T-helper 1 cell treated with Interleukin-12 subunit alpha and Interleukin-12 subunit beta and Interleukin-4 antibody, amounts not matched to agents 30 μg/mL and 1 μg/mL, for 36 hours (primary cell): ENCODE data around the gene CELF5.
"Not testable (repeated sequence)": the region's sequence is repeated elsewhere in the genome, so short reads cannot be mapped to it uniquely, and the experiment has no call there.

Experiments used
- H3K27ac Mint-ChIP-seq: one replicate; pipeline ENCODE4 v1.8.0; 2021; ENCODE audit warnings: mild to moderate bottlenecking, mixed read lengths
- H3K27me3 Mint-ChIP-seq: one replicate; pipeline ENCODE4 v1.8.0; 2021; ENCODE audit warnings: low read depth, mixed read lengths
- H3K36me3 Mint-ChIP-seq: one replicate; pipeline ENCODE4 v1.8.0; 2021; ENCODE audit warnings: low read depth, mixed read lengths
- H3K4me1 Mint-ChIP-seq: one replicate; pipeline ENCODE4 v1.8.0; 2021; ENCODE audit warnings: low read depth, mixed read lengths
- H3K4me3 Mint-ChIP-seq: one replicate; pipeline ENCODE4 v1.8.0; 2021; ENCODE audit warnings: mild to moderate bottlenecking, moderate library complexity, mixed read lengths
- H3K9me3 Mint-ChIP-seq: one replicate; pipeline ENCODE4 v1.8.0; 2021; ENCODE audit warnings: mixed read lengths

The CELF5 gene

DNA sequence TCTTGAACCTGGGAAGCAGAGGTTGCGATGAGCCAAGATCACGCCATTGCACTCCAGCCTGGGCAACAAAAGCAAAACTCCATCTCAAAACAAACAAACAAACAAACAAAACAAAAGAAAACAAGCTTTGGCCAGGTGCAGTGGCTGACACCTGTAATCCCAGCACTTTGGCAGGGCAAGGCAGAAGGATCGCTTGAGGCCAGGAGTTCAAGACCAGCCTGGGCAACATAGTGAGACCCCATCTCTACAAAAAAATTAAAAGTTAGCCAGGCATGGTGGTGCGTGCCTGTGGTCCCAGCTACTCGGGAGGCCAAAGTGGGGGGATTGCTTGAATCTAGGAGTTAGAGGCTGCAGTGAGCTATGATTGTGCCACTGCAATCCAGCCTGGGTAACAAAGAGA, 64.0 kb downstream of the CELF5 start:
- not testable (repeated sequence) for H3K36me3 Mint-ChIP-seq, H3K9me3 Mint-ChIP-seq, H3K27ac Mint-ChIP-seq, H3K27me3 Mint-ChIP-seq, H3K4me3 Mint-ChIP-seq, H3K4me1 Mint-ChIP-seq

DNA sequence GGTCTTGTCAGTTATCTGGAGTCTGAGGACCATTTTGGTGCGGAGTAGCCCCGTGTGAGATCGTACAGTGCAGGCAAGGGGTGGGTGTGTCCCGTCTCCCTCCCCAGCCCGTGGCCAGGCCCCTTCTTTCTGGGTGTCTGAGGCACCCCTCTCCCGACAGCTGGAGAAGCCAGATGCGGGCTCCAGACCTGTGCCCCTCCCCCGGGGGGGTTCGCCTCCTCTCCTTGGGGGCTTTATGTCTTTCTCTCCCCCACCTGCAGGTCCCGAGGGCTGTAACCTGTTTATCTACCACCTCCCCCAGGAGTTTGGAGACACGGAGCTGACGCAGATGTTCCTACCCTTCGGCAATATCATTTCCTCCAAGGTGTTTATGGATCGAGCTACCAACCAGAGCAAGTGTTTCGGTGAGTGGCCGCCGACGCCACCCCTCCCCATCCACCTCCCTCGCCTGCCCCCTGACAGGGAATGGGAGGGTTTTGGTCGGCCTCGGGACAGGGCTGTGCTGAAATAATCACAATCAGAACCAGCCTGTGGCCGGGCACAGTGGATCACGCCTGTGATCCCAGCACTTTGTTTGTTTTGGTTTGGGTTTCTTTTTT, 65.6 kb downstream of the CELF5 start:
- H3K27me3 Mint-ChIP-seq, result peaks cover 6% of the 10 kb centered on the region
- H3K9me3 Mint-ChIP-seq, result no peaks in the 10 kb centered on the region
- no peak overlapping the region for H3K4me3 Mint-ChIP-seq
- H3K36me3 Mint-ChIP-seq, result no peaks in the 10 kb centered on the region
- peaks cover 2% of the 10 kb centered on the region for H3K4me1 Mint-ChIP-seq
- H3K27ac Mint-ChIP-seq, result no peak overlapping the region

DNA sequence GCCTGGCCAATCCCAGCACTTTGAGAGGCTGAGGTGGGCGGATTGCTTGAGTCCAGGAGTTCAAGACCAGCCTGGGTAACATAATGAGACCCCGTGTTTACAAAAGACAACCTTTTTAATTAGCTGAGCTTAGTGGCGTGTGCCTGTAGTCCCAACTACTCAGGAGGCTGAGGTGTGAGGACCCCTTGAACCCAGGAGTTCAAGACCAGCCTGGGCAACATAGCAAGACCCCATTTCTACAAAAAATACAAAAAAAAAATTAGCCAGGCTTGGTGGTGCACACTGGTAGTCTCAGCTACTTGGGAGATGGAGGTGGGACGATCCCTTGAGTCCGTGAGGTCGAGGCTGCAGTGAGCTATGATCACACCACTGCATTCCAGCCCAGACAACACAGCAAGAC, 66.4 kb downstream of the CELF5 start:
- not testable (repeated sequence) for H3K27ac Mint-ChIP-seq, H3K4me3 Mint-ChIP-seq, H3K36me3 Mint-ChIP-seq, H3K27me3 Mint-ChIP-seq, H3K4me1 Mint-ChIP-seq, H3K9me3 Mint-ChIP-seq

DNA sequence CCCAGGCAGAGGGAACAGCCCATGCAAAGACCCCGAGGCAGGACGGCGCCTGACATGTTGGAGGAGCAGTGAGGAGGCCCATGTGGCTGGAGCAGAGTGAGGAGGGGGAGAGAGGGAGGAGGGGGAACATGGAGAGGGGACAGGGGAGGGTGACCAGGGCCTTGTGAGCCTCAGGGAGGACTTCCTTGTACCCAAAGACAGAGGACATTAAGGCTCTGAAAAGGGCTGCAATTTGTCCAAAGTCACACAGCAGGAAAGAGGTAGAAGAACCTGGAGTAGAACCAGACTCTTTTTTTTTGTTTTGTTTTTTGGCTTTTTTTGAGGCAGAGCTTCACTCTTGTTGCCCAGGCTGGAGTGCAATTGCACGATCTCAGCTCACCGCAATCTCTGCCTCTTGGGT, 67.2 kb downstream of the CELF5 start:
- H3K9me3 Mint-ChIP-seq, result no peaks in the 10 kb centered on the region
- no peak overlapping the region for H3K4me3 Mint-ChIP-seq
- peaks cover 6% of the 10 kb centered on the region for H3K27me3 Mint-ChIP-seq
- no peaks in the 10 kb centered on the region for H3K4me1 Mint-ChIP-seq
- H3K27ac Mint-ChIP-seq, result no peak overlapping the region
- no peaks in the 10 kb centered on the region for H3K36me3 Mint-ChIP-seq

DNA sequence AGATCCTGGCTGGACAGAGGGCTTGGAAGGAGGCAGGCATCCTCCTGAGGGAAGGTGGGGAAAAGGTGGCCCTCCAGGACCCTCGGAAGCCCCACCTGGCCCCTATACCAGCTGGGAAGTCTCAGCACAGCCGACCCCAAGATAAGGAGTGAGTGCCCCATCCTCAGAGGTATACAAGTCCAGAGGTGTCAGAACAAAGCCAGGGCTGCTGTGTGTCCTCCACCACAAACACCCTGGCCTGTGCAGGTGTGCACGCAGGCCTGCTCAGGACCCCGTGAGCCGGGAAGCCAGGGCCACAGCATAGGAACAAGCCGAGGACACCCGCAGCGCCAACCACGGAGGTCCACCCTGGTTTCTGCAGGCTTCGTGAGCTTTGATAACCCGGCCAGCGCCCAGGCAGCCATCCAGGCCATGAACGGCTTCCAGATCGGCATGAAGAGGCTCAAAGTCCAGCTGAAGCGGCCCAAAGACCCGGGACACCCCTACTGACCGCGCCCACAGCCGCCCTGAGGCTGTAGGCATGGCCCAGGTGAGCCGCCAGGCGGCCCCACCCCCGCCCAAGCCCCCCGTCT, 68.6 kb downstream of the CELF5 start:
- no peak overlapping the region for H3K4me3 Mint-ChIP-seq
- H3K9me3 Mint-ChIP-seq, result no peaks in the 10 kb centered on the region
- H3K36me3 Mint-ChIP-seq, result no peaks in the 10 kb centered on the region
- no peak overlapping the region for H3K27ac Mint-ChIP-seq
- no peaks in the 10 kb centered on the region for H3K4me1 Mint-ChIP-seq
- H3K27me3 Mint-ChIP-seq, result no peaks in the 10 kb centered on the region

DNA sequence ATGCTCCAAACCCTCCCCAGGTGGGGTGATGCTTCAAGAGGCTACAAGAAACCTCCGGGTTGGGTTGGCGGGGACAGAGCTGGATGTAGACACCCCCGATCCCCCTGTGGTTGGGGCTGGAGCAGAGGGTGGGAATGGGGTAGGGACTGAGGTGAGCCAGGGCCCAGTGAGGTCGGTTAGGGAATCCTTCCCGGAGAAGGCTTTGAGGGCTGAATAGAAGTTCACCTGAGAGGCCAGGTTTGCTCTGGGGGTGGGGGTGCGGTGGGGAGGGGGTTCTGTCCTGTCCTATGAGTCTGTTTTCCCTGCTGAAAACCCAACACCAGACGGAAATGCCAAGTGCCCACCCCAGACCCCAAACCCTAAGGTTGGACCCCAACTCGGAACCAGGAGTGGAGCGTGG, 69.1 kb downstream of the CELF5 start:
- Mint-ChIP-seq H3K4me3 (no peak overlapping the region), H3K27me3 (no peaks in the 10 kb centered on the region), H3K36me3 (no peaks in the 10 kb centered on the region), H3K9me3 (no peaks in the 10 kb centered on the region), H3K4me1 (no peaks in the 10 kb centered on the region), H3K27ac (no peak overlapping the region)

DNA sequence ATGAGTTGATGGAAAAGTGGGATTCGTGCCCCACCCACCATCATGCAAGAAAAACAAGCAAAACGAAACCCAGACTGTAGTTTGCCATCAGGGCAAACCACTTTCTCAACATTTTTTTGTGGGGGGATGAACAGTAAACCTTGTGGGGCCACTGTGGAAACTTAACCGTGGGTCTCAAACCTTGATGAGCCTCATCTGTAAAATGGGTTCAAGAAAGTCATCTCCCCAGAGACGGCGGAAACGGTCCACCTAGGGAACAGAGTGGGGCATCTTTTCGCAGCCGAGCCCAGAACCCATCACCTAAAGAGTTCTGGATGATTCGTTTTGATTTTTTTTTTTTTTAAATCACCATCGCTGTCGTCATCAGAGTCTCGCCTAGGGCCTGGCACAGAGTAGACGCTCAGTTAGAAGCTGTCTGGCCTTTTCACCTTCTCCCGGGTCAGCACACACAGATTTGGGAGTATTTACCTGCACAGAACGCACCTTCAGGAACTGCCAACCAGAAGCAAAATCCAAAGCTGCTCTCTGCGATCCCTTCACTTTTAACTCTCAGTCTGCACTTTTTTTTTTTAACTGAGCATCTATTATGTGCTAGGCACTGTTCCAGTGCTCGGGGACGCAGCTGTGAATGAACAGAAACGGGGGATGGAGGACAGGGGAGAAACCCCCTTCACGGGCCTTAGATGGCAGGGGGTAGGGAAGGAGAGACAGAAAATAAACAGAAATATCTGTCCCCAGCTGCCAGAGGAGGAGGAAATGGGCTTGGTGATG, 69.8 kb downstream of the CELF5 start:
- no peak overlapping the region for H3K4me3 Mint-ChIP-seq
- H3K27me3 Mint-ChIP-seq, result no peaks in the 10 kb centered on the region
- no peak overlapping the region for H3K27ac Mint-ChIP-seq
- no peaks in the 10 kb centered on the region for H3K36me3 Mint-ChIP-seq
- H3K4me1 Mint-ChIP-seq, result no peaks in the 10 kb centered on the region
- no peaks in the 10 kb centered on the region for H3K9me3 Mint-ChIP-seq

DNA sequence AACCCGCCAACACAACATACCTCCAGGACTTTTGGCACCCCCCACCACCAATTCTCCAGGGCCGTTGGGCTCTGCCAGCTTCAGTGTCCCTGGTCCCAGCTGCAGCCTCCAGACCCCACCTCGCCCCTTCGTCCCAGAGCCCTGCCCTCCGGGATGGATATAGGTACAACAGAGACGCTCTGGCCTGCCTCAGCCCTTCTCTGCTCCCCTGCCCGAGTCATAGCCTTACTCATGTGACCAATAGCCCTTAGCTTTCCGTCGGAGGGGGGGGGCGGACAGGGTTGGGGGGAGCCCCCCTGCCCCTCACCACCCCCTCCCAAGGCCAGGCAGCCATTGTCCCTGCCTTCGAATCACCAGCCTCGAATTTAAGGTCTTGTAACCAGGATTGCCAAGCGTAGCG, 71.1 kb downstream of the CELF5 start:
- no peaks in the 10 kb centered on the region for H3K27me3 Mint-ChIP-seq
- H3K27ac Mint-ChIP-seq, result no peak overlapping the region
- no peaks in the 10 kb centered on the region for H3K9me3 Mint-ChIP-seq
- H3K4me1 Mint-ChIP-seq, result no peaks in the 10 kb centered on the region
- no peaks in the 10 kb centered on the region for H3K36me3 Mint-ChIP-seq
- no peak overlapping the region for H3K4me3 Mint-ChIP-seq

DNA sequence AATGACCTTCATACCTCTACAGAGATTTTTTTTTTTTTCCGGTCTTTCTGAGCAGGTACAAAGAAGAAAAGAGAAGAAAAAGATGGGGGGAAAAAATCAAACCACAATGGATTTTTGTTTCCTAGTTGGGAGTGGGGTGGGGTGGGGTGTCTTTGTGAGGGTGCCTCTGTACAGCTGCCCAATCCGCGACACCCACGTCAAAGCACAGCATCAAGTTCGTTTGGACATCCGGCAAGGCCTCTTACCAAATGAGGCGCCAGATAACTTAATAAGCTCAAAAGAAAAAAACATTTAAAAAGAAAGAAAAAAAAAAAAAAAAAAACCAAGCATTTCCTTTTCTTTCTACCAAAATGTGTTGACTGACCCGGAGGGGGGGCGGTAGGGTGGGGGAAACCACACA, 71.6 kb downstream of the CELF5 start:
- Mint-ChIP-seq H3K36me3 (no peaks in the 10 kb centered on the region), H3K9me3 (no peaks in the 10 kb centered on the region), H3K4me3 (no peak overlapping the region), H3K27me3 (no peaks in the 10 kb centered on the region), H3K27ac (no peak overlapping the region), H3K4me1 (no peaks in the 10 kb centered on the region)

DNA sequence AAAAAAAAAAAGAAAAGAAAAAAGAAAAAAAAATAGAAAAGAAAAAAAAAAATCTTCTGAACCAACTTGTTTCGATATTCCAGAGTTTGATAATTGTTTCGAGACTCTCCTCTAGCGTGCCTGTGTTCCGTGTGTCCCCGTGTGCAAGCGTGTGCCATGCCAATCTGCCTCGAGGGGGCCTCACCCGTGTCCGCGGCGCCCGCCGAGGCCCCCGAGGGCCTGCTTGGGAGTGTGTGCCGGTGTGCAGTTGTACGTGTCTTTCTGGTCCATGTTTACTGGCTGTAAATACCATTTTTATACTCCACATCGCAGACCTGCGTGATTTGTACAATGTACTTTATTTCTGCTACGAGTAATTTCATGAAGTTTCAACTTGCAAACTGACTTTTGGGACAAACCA, 72.0 kb downstream of the CELF5 start:
- no peak overlapping the region for H3K4me3 Mint-ChIP-seq
- no peaks in the 10 kb centered on the region for H3K9me3 Mint-ChIP-seq
- no peaks in the 10 kb centered on the region for H3K36me3 Mint-ChIP-seq
- H3K27me3 Mint-ChIP-seq, result no peaks in the 10 kb centered on the region
- no peak overlapping the region for H3K27ac Mint-ChIP-seq
- H3K4me1 Mint-ChIP-seq, result no peaks in the 10 kb centered on the region

DNA sequence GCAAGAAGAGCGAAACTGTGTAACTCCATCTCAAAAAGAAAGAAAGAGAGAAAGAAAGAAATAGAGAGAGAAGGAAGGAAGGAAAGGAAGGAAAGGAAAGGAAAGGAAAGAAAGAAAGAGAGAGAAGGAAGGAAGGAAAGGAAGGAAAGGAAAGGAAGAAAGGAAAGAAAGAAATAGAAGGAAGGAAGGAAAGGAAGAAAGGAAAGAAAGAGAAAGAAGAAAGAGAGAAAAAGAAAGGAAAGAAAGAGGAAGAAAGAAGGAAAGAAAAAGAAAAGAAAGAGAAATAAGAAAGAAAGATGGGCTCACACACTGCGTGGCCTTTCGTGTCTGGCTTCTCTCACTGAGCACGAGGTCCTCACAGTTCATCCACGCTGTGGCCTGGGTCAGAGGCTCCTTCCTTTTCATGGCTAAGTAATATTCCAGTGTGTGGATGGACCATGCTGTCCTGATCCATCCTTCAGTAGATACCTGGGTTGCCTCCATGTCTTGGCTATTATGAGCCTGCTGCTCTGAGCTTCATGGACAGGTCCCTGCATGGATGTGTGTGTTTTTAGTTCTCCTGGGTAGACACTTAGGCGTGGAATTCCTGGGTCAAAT, 74.5 kb downstream of the CELF5 start:
- H3K9me3 Mint-ChIP-seq, result no peaks in the 10 kb centered on the region
- H3K27me3 Mint-ChIP-seq, result no peaks in the 10 kb centered on the region
- H3K27ac Mint-ChIP-seq, result no peak overlapping the region
- H3K4me1 Mint-ChIP-seq, result no peaks in the 10 kb centered on the region
- no peaks in the 10 kb centered on the region for H3K36me3 Mint-ChIP-seq
- H3K4me3 Mint-ChIP-seq, result no peak overlapping the region

DNA sequence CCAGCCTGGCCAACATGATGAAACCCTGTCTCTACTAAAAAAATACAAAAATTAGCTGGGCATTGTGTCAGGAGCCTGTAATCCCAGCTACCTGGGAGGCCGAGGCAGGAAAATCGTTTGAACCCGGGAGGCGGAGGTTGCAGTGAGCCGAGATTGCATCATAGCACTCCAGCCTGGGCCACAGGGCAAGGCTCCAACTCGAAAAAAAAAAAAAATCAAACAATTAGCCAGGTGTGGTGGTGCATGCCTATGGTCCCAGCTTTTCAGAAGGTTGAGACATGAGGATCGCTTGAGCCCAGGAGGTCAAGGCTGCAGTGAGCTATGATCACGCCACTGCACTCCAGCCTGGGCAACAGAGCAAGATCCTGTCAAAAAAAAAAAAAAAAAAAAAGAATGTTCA, 76.1 kb downstream of the CELF5 start:
- H3K4me3 Mint-ChIP-seq, H3K4me1 Mint-ChIP-seq, H3K9me3 Mint-ChIP-seq, H3K36me3 Mint-ChIP-seq, H3K27ac Mint-ChIP-seq, H3K27me3 Mint-ChIP-seq: not testable (repeated sequence)

DNA sequence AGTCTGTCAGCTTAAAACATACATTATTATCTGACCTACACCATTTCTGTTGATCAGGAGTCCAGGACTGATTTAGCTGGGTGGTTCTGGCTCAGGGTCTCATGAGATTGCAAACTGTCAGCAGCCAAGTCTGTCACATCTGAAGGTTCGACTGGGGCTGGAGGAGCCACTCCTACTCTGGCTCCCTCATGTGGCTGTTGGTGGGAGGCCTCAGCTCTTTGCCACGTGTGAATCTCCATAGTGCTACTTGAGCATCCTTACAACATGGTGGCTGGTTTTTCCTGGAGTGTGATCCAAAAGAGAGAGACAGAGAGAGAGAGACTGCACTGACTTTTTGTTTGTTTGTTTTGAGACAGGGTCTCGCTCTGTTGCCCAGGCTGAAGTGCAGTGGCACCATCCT, 78.3 kb downstream of the CELF5 start:
- Mint-ChIP-seq H3K27me3 (no peaks in the 10 kb centered on the region), H3K4me3 (no peak overlapping the region), H3K36me3 (no peaks in the 10 kb centered on the region), H3K4me1 (peaks cover 2% of the 10 kb centered on the region), H3K9me3 (no peaks in the 10 kb centered on the region), H3K27ac (no peak overlapping the region)

DNA sequence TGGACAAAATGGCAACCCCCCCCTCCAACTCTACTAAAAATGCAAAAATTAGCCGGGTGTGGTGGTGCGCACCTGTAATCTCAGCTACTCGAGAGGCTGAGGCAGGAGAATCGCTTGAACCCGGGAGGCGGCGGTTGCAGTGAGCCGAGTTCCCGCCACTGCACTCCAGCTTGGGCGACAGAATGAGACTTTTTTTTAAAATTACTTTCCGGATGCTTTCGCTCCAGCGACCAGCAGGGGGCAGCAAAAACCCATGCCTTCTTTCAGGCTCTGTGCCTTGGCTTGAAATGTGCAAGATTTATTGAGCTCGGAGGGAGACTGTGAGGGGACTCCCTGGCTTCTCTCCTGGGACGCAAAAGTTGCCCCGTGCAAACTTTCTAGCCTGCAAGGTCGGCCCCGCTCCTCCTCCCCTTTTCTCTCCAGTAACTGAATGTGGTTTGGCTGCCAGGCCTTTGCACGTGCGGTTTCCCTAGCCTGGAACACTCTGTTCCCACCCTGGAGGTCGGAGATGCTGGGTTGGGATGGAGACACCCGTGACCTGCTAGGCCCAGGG, 80.5 kb downstream of the CELF5 start:
- Mint-ChIP-seq H3K36me3 (no peaks in the 10 kb centered on the region), H3K9me3 (no peaks in the 10 kb centered on the region), H3K27me3 (peaks cover 4% of the 10 kb centered on the region), H3K4me3 (no peak overlapping the region), H3K27ac (no peak overlapping the region), H3K4me1 (peaks cover 2% of the 10 kb centered on the region)

DNA sequence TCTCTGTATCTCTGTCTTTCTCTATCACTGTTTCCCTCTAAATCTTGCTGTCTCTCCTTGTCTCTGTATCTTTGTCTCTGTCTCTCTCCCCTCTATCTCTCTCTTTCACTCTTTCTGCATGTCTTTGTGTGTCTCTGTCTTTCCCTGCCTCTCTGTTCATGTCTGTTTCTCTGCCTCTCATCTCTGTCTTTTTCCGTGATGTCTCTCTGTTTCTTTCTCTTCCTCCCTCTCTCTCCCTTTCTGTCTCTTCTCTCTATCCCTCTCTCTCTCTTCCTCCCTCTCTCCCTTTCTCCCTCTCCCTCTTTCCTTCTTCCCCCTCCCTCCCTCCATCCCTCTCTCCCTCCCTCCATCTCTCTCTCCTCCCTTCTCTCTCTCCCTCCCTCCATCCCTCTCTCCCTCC, 85.3 kb downstream of the CELF5 start:
- H3K4me3 Mint-ChIP-seq, result no peak overlapping the region
- H3K27ac Mint-ChIP-seq, result no peak overlapping the region
- peaks cover 2% of the 10 kb centered on the region for H3K4me1 Mint-ChIP-seq
- H3K9me3 Mint-ChIP-seq, result no peaks in the 10 kb centered on the region
- H3K27me3 Mint-ChIP-seq, result peaks cover 9% of the 10 kb centered on the region
- no peaks in the 10 kb centered on the region for H3K36me3 Mint-ChIP-seq
